C4-2B (cell line): ENCODE data around the gene MTMR11.

Source experiments
- H3K27ac ChIP-seq: fragments of 450-650 bp; 2 replicates; pipeline ENCODE4 v1.5.1; 2017
- ZFX ChIP-seq: fragments of 450-650 bp; IDR thresholded peaks from 2 replicates; pipeline ENCODE4 v1.6.1; 2017
- TF ChIP-seq, protein P1 (sequence below): fragments of 450-650 bp; conservative IDR thresholded peaks from 2 replicates; pipeline ENCODE4 v1.5.1; 2017; ENCODE audit warnings: mild to moderate bottlenecking

The MTMR11 gene

DNA sequence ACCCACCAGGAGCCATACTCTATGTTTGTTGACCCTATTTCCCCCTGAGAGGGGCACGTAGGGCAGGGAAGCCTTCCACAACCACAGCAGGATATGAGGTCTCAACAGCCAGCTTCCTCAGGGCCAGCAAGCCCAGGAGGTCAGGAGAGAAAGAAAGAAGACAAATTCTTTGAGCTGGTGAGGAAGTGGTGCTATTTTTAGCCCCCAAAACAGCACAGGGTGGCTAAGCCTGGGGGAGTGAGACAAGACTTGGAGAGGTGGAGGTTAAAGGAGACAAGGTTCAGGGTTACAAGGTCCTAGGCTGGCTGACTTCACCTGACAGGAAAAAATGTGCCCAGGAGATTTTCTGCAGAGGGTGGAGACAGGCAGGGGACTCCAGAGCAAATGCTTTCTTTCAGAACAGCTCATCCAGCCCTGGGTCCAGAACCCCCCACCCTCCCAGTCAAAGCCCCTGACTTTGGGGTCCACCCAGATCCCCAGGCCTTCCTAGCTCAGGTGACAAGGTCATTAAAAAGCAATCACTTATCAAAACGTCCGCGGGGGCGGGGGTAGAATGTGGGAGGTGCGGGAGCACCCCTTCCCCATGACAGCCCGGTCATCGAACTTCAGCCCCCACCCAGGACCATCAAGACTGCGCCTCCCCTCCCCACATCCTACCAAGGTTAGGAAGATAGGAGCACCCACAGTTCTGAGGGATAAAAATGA lies 20.3 kb downstream of the MTMR11 start:
- H3K27ac ChIP-seq, result no peak overlapping the region
- TF ChIP-seq, protein P1, sequence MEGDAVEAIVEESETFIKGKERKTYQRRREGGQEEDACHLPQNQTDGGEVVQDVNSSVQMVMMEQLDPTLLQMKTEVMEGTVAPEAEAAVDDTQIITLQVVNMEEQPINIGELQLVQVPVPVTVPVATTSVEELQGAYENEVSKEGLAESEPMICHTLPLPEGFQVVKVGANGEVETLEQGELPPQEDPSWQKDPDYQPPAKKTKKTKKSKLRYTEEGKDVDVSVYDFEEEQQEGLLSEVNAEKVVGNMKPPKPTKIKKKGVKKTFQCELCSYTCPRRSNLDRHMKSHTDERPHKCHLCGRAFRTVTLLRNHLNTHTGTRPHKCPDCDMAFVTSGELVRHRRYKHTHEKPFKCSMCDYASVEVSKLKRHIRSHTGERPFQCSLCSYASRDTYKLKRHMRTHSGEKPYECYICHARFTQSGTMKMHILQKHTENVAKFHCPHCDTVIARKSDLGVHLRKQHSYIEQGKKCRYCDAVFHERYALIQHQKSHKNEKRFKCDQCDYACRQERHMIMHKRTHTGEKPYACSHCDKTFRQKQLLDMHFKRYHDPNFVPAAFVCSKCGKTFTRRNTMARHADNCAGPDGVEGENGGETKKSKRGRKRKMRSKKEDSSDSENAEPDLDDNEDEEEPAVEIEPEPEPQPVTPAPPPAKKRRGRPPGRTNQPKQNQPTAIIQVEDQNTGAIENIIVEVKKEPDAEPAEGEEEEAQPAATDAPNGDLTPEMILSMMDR, result no peak
- no peak for TF ChIP-seq ZFX

DNA sequence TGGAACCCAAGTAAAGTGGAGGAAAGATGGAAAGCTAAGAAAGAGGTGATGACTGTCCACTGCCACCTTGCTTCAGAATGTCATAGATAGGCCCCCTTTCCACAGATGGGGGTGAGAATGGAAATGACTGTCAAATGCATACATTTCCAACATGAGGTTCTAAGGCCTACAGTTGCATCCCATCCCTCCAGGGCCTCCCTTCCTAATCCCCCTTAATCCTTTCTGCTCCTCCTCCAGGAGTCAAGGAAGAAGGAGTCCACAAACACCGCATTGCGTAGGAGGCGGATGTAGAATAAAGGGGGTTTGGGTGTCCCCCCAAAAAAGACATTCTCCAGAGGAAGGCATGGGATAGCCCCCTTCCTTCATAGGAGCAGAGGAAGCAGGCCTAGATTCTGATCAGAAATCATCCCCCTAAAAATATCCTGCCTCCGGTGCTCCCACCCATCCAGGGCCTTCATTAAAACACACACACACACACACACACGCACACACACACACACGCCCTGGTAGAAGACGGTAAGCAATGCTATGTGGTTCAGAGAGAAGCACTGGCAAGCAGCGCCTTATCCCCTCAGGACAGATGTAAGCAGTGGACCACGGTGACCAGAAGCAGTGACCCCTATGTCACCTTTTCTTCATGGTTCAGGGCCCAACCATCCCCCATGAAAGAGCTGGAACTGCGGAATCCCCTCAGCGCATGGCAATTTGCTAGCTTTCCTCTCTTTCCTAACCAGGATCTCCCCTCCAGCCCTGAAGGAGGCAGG lies 21.1 kb downstream of the MTMR11 start:
- no peak overlapping the region for H3K27ac ChIP-seq
- TF ChIP-seq, protein P1, result no peak
- TF ChIP-seq ZFX, result no peak

DNA sequence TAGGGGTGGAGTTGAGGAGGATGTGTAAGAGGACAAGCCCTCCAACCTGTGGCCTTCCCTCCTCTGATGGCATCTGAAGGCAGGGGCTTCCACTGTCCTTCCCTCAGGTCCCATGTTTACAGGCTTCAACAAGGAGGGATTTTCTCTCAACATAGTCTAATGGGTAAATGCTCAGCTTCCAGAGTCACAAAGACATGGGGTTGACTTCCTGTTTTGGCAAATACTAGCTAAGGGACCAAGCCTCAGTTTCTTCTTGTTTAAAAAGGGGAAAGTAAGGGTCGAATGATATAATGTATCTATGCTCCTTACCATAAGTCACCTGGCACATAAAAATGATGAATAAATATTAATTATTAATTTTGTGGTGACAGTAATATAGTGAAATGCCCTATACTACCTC lies 22.1 kb downstream of the MTMR11 start:
- TF ChIP-seq, protein P1, result no peak
- no peak for TF ChIP-seq ZFX

DNA sequence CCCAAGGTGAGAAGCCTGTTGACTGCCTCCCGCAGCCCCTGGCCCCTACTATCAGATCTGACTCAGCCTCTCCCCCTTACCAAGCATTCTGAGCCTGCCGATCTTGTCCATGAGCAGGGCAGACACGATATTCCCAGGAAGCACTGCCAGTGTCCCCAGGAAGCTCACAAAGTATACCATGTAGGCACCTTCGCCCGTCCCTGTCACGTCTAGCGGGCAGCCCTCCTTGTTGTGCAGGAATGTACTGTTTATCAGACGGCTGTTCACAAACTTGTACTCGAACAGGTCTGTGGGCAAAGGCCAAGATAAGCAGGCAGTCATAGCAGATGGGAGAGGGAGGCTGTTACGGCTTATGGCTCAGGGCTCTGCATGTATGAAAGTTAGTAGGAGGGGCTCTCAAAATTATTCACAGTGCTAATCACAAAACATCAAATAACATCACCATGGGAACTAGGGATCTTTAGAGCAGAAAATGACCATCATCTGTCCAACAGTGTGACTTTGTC lies 30.1 kb downstream of the MTMR11 start:
- no peak overlapping the region for H3K27ac ChIP-seq

More for the DNA sequence above, 22.1 kb downstream of the MTMR11 start:
- no peak overlapping the region for H3K27ac ChIP-seq

DNA sequence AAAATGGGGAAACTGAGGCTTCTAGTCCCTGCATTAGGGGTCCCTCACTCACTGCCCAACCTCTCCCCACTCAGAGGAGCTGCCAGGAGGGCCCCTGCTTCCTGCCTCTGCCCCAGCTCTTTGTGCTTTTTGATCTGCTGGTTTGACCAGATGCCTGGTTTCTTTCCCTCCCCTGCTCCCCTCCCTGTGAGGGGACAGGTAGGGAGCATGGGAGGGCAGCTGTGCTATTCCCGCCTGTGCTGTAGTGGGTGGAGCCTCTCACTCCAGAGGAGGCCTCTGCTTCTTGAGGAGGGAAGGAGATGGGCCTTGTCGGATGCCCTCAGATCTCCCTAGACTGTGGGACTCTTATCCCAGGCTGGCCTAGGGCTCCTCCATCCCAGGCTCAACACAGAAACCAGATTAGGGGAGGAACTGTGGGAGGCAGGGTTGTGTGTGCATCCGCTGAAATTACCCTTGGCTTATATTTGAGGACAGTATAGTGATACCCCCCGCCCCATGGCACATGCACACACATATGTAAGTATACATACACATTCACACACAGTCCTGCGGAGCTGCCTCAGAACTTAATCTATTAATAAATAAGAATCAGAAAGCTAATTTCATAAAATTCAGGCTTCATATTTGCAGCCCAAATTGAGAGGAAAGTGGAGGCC lies 32.7 kb downstream of the MTMR11 start:
- no peak for TF ChIP-seq ZFX
- TF ChIP-seq, protein P1, result no peak
- no peak overlapping the region for H3K27ac ChIP-seq

More for the DNA sequence above, 30.1 kb downstream of the MTMR11 start:
- TF ChIP-seq ZFX, result no peak
- TF ChIP-seq, protein P1, result no peak

DNA sequence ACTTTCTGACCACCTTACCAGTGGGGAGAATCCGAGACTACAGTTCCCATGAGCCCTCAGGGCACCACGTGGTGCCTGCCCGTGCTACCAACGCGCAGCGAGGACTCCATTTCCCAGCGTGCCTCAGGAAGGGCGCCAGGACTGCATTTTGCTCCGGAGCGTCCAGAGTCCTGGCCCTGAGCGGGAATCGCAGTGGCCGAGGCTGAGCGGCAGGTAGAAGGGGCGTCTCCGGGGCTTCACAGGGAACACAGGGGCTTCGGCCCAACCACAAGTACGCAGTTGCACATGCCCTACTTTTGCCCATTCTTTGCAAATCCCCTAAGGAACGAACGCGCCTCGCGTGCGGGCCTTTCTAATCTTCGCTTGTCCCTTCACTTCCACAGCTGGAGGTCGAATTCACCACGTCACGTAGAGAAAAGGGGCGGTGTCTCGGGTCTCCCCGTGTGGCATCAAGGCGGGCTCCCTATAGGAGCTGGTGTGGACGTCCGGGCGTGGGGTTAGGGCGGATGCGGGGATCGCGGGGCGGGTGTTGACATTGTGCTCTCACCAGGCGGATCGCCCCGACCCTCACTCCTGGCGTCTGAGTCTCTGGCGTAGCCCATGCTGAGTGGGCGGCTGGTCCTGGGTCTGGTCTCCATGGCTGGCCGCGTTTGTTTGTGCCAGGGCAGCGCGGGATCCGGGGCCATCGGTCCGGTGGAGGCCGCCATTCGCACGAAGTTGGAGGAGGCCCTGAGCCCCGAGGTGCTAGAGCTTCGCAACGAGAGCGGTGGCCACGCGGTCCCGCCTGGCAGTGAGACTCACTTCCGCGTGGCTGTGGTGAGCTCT lies 37.0 kb downstream of the MTMR11 start, which contains the start of gene BOLA1:
Gene BOLA1 (plus strand): TSS at position 109 of the 825 bp plus-strand sequence. CDS start 492 bp downstream, at position 601.
- peak within 1 kb of the TSS; percentile 81 for H3K27ac ChIP-seq
- TF ChIP-seq, protein P1, result no peak
- peak; percentile 85 for TF ChIP-seq ZFX
